Endothelial cell of umbilical vein (primary cell): ENCODE data around the gene UBE2G1. TPM values are rescaled to one million over a fixed set of nuclear protein-coding genes. Genes with fewer than 3 reads are reported as not detected.

Experiments used
- BruUV-seq: library from RNA; stranded (reverse); fragments of 400-500 nt; replicated peaks from 2 replicates; lab custom pipeline; 2021; lab: Mats Ljungman, UMichigan
- CTCF ChIA-PET: fragments of 300-600, 350-600 bp; sonication (Branson Sonifier 250); formaldehyde crosslinking; loops from one replicate; lab custom pipeline; 2021; ENCODE audit warnings: antibody characterized with exemption, inconsistent platforms; lab: Charles Lee
- POLR2A ChIA-PET: fragments of 300-600, 350-600 bp; sonication (Branson Sonifier 250); formaldehyde crosslinking; loops from one replicate; lab custom pipeline; 2021; ENCODE audit warnings: antibody characterized with exemption, inconsistent platforms; lab: Charles Lee
- DNase-seq: peaks from one replicate; pipeline ENCODE4 v3.0.0-alpha.2; 2011; ENCODE audit warnings: low read depth, low spot score
- FAIRE-seq: peaks from 2 replicates; lab custom pipeline; 2011; peaks lifted over from hg19 to GRCh38; lab: Jason Lieb, UNC
- H2AFZ ChIP-seq: 2 replicates; pipeline ENCODE4 v1.6.0; 2012; ENCODE audit warnings: low read depth, low read length, control low read depth, inconsistent platforms
- H3K27ac ChIP-seq: 2 replicates; pipeline ENCODE4 v1.5.1; 2011; ENCODE audit warnings: low read depth, mild to moderate bottlenecking, control low read depth, low read length, moderate library complexity; ENCODE audit not compliant: insufficient read depth
- H3K27me3 ChIP-seq, 2 experiments: 2 replicates each; pipeline versions ENCODE4 v1.6.0 to v1.6.1; 2011; ENCODE audit warnings: low read length in 2 of 2, mixed read lengths in 1 of 2; ENCODE audit not compliant: control insufficient read depth in 2 of 2, insufficient read depth in 2 of 2
- H3K36me3 ChIP-seq, 2 experiments: 2 replicates in 1 of 2; 3 replicates in 1 of 2; pipeline ENCODE4 v1.5.1; 2011; ENCODE audit warnings: low read length in 2 of 2, mild to moderate bottlenecking in 1 of 2, moderate library complexity in 1 of 2; ENCODE audit not compliant: control insufficient read depth in 2 of 2, insufficient read depth in 2 of 2; ENCODE audit errors: extremely low read depth in 1 of 2
- H3K4me1 ChIP-seq: 3 replicates; pipeline ENCODE4 v1.5.1; 2011; ENCODE audit warnings: mild to moderate bottlenecking, low read length; ENCODE audit not compliant: control insufficient read depth, insufficient read depth; ENCODE audit errors: extremely low read depth
- H3K4me2 ChIP-seq: 2 replicates; pipeline ENCODE4 v1.6.1; 2011; ENCODE audit warnings: low read length, control low read depth, mixed read lengths; ENCODE audit not compliant: insufficient read depth
- H3K4me3 ChIP-seq, 3 experiments: fragments of 200-600 bp in 1 of 3; sonication (generic), shearing (Covaris generic) in 1 of 3; replicated peaks in 1 of 3; 2 replicates each; pipeline ENCODE4 v1.5.1; 2011 to 2016; ENCODE audit warnings: control low read depth in 3 of 3, low read length in 3 of 3, mild to moderate bottlenecking in 2 of 3, inconsistent platforms in 1 of 3, low read depth in 1 of 3, moderate library complexity in 1 of 3; ENCODE audit not compliant: insufficient read depth in 1 of 3
- H3K79me2 ChIP-seq: 2 replicates; pipeline ENCODE4 v1.6.0; 2012; ENCODE audit warnings: low read length, inconsistent platforms; ENCODE audit not compliant: control insufficient read depth, insufficient read depth
- H3K9ac ChIP-seq: replicated peaks from 2 replicates; pipeline ENCODE3; 2011; ENCODE audit warnings: low read length, control low read depth; ENCODE audit not compliant: insufficient read depth; ENCODE audit errors: extremely low read depth
- H3K9me1 ChIP-seq: replicated peaks from 3 replicates; pipeline ENCODE4 v1.6.0; 2011; ENCODE audit warnings: mild to moderate bottlenecking, low read length; ENCODE audit not compliant: control insufficient read depth, insufficient read depth; ENCODE audit errors: extremely low read depth
- H3K9me3 ChIP-seq: replicated peaks from 2 replicates; pipeline ENCODE4 v1.5.1; 2012; ENCODE audit warnings: low read length, inconsistent platforms; ENCODE audit not compliant: control insufficient read depth, insufficient read depth
- H4K20me1 ChIP-seq: replicated peaks from 2 replicates; pipeline ENCODE3; 2011; ENCODE audit warnings: mild to moderate bottlenecking, low read length; ENCODE audit not compliant: control insufficient read depth, insufficient read depth; ENCODE audit errors: extremely low read depth
- EZH2 ChIP-seq: IDR thresholded peaks from 2 replicates; pipeline ENCODE4 v1.6.1; 2012; ENCODE audit warnings: borderline replicate concordance, low read depth, mild to moderate bottlenecking, moderate library complexity, low read length, inconsistent platforms; ENCODE audit not compliant: severe bottlenecking
- FOS ChIP-seq: IDR thresholded peaks from 2 replicates; pipeline ENCODE4 v1.6.1; 2011; ENCODE audit warnings: mild to moderate bottlenecking, low read length, moderate library complexity, borderline replicate concordance; ENCODE audit not compliant: insufficient read depth
- GATA2 ChIP-seq: IDR thresholded peaks from 2 replicates; pipeline ENCODE4 v1.7.0; 2011; ENCODE audit warnings: low read depth, mild to moderate bottlenecking, moderate library complexity, mixed read lengths, low read length; ENCODE audit not compliant: insufficient read length, insufficient read depth
- JUN ChIP-seq: IDR thresholded peaks from 2 replicates; pipeline ENCODE4 v1.6.1; 2011; ENCODE audit warnings: borderline replicate concordance, low read depth; ENCODE audit not compliant: insufficient read length, insufficient read depth
- MYC ChIP-seq: IDR thresholded peaks from one replicate; pipeline ENCODE4 v1.6.1; 2011; ENCODE audit warnings: mild to moderate bottlenecking, low read depth, low read length
- POLR2A ChIP-seq: IDR thresholded peaks from 2 replicates; pipeline ENCODE4 v1.6.1; 2012; ENCODE audit warnings: low read depth, mild to moderate bottlenecking, control low read depth, low read length
- POLR2AphosphoS5 ChIP-seq: IDR thresholded peaks from 2 replicates; pipeline ENCODE4 v1.6.1; 2012; ENCODE audit warnings: low read depth, mild to moderate bottlenecking, control low read depth, low read length, moderate library complexity; ENCODE audit not compliant: insufficient read depth
- dilution Hi-C: fragments of 300-500 bp; cut with MboI; formaldehyde crosslinking; loops from one replicate; pipeline ENCODE4 v1.15.0; 2019; ENCODE audit warnings: low sequenced_read_pairs; ENCODE audit not compliant: extremely low pct_ligation_motif_present
- intact Hi-C: fragments of 100-400 bp; cut with micrococcal nuclease; formaldehyde crosslinking; loops from one replicate; pipeline ENCODE4 v1.10.0; 2022
- polyA plus RNA-seq, 4 experiments: library from polyadenylated mRNA; depleted of rRNA in 3 of 4; stranded (reverse) in 3 of 4; unstranded in 1 of 4; fragments of >200 nt; gene quantifications; 2 replicates each; pipeline versions ENCODE4 v1.2.1 to v1.2.3, GENCODE V29; 2011 to 2012; ENCODE audit warnings: missing spikeins in 1 of 4
- total RNA-seq: library from RNA; stranded (reverse); gene quantifications from 2 replicates; pipeline ENCODE4 v1.2.3, GENCODE V29; 2021
- TF ChIP-seq, protein P1 (sequence below): IDR thresholded peaks from 2 replicates; pipeline ENCODE4 v1.6.1; 2011; ENCODE audit not compliant: insufficient read depth, insufficient read length
- TF ChIP-seq, protein P2 (sequence below), 2 donors: IDR thresholded peaks; 1 replicate in 1 of 2; 2 replicates in 1 of 2; pipeline ENCODE4 v1.5.1; 2011; ENCODE audit warnings: low read length in 2 of 2, mild to moderate bottlenecking in 2 of 2, moderate library complexity in 2 of 2, control low read depth in 1 of 2, inconsistent platforms in 1 of 2, low read depth in 1 of 2; ENCODE audit not compliant: insufficient read depth in 1 of 2; ENCODE audit errors: extremely low read depth in 1 of 2

Gene UBE2G1
- total and polyA plus RNA-seq, 2 donors (not counting 3 experiments of a cell fraction or from before 2014, with no cell fraction given), result 29.2 to 79.6 TPM

DNA sequence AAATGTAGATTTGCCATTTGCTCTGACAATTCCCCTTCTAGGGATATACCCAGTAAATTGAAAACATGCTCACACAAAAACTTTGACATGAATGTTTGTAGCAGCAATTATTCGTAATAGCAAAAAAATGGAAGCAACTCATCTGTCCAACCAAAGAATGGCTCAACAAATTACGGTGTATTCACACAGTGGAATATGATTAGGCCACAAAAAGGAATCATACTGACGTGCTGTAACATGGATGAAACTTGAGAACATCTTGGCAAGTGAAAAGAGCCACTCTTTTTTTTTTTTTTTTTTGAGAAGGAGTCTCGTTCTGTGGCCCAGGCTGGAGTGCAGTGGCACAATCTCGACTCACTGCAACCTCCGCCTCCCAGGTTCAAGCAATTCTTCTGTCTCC, 43.2 kb upstream of the UBE2G1 start:
- BruUV-seq, result no TSS peak
- no peaks in the 10 kb centered on the region for H3K9me3 ChIP-seq
- H3K4me2 ChIP-seq, result no peak overlapping the region
- POLR2A ChIA-PET, result no interaction called here
- no peaks in the 10 kb centered on the region for H3K4me1 ChIP-seq
- H3K9me1 ChIP-seq, result no peaks in the 10 kb centered on the region
- H3K79me2 ChIP-seq, result no peaks in the 10 kb centered on the region
- intact Hi-C loops (loop anchor here (10.0 kb wide), 1 partner anchor 115 kb away; no protein-coding TSS in a partner anchor), dilution Hi-C loops (no loop called here)
- TF ChIP-seq GATA2, result no peak
- TF ChIP-seq, protein P1, sequence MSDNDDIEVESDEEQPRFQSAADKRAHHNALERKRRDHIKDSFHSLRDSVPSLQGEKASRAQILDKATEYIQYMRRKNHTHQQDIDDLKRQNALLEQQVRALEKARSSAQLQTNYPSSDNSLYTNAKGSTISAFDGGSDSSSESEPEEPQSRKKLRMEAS, result no peak
- TF ChIP-seq POLR2AphosphoS5, result no peak
- TF ChIP-seq, protein P2, sequence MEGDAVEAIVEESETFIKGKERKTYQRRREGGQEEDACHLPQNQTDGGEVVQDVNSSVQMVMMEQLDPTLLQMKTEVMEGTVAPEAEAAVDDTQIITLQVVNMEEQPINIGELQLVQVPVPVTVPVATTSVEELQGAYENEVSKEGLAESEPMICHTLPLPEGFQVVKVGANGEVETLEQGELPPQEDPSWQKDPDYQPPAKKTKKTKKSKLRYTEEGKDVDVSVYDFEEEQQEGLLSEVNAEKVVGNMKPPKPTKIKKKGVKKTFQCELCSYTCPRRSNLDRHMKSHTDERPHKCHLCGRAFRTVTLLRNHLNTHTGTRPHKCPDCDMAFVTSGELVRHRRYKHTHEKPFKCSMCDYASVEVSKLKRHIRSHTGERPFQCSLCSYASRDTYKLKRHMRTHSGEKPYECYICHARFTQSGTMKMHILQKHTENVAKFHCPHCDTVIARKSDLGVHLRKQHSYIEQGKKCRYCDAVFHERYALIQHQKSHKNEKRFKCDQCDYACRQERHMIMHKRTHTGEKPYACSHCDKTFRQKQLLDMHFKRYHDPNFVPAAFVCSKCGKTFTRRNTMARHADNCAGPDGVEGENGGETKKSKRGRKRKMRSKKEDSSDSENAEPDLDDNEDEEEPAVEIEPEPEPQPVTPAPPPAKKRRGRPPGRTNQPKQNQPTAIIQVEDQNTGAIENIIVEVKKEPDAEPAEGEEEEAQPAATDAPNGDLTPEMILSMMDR (IDR thresholded peaks at IDR 0.05; ENCODE audit: extremely low read depth in 1 of 2, insufficient read depth in 1 of 2, low read depth in 1 of 2, low read length in 2 of 2), result no peak
- no peak for TF ChIP-seq EZH2
- TF ChIP-seq POLR2A, result no peak
- no peak for TF ChIP-seq JUN
- TF ChIP-seq FOS, result no peak
- no peak for TF ChIP-seq MYC
- DNase-seq (no peak), FAIRE-seq (no peak)
- H3K36me3 ChIP-seq, result no peaks in the 10 kb centered on the region
- H3K9ac ChIP-seq, result no peak overlapping the region
- CTCF ChIA-PET, result interaction anchor here (2.4 to 6.5 kb wide), 2 partner anchors 194 kb away, joined by 16 to 152 read pairs; no protein-coding TSS in a partner anchor
- H3K27me3 ChIP-seq, result no peaks in the 10 kb centered on the region
- no peak overlapping the region for H3K27ac ChIP-seq
- no peak overlapping the region for H2AFZ ChIP-seq
- H3K4me3 ChIP-seq, result no peak overlapping the region
- no peaks in the 10 kb centered on the region for H4K20me1 ChIP-seq
